Neural crest cell (in vitro differentiated cells): ENCODE results near the gene STX8. TPM values are rescaled to one million over a fixed set of nuclear protein-coding genes. Genes with fewer than 3 reads are reported as not detected.
A peak's percentile ranks its signal among the peaks of the same experiment; 100 is the strongest.
"Not testable (repeated sequence)": the region's sequence is repeated elsewhere in the genome, so short reads cannot be mapped to it uniquely, and the experiment has no call there.

Source experiments
- DNase-seq: peaks from one replicate; pipeline ENCODE4 v3.0.0; 2021; ENCODE audit warnings: low read depth, mixed read lengths, low spot score
- H3K27ac Mint-ChIP-seq: one replicate; pipeline ENCODE4 v1.8.0; 2021; ENCODE audit warnings: mild to moderate bottlenecking, mixed read lengths; ENCODE audit not compliant: unreplicated experiment
- H3K27me3 Mint-ChIP-seq: 2 replicates; pipeline ENCODE4 v1.8.0; 2021; ENCODE audit warnings: low read depth, mild to moderate bottlenecking, mixed read lengths
- H3K36me3 Mint-ChIP-seq: 2 replicates; pipeline ENCODE4 v1.8.0; 2021; ENCODE audit warnings: low read depth, mild to moderate bottlenecking, mixed read lengths
- H3K4me1 Mint-ChIP-seq: 2 replicates; pipeline ENCODE4 v1.8.0; 2021; ENCODE audit warnings: mixed read lengths
- H3K4me3 Mint-ChIP-seq: one replicate; pipeline ENCODE4 v1.8.0; 2021; ENCODE audit warnings: mild to moderate bottlenecking, mixed read lengths
- H3K9me3 Mint-ChIP-seq: 2 replicates; pipeline ENCODE4 v1.8.0; 2021; ENCODE audit warnings: mixed read lengths
- CTCF ChIP-seq: fragments of 200-600 bp; sonication (generic); conservative IDR thresholded peaks from 2 replicates; pipeline ENCODE4 v1.5.0; 2021; ENCODE audit warnings: antibody characterized with exemption, mild to moderate bottlenecking
- total RNA-seq: library from RNA; stranded (reverse); gene quantifications from 2 replicates; pipeline ENCODE4 v1.2.1, GENCODE V29; 2021

Gene STX8
- total RNA-seq, 1 donor from 2014 or later = 56.6 TPM

- Mint-ChIP-seq H3K4me1 (peaks cover 25% of the 10 kb centered on the region), H3K9me3 (peaks cover 2% of the 10 kb centered on the region), H3K36me3 (no peaks in the 10 kb centered on the region), H3K27ac (no peak overlapping the region), H3K4me3 (no peak overlapping the region), H3K27me3 (no peaks in the 10 kb centered on the region)
- DNase-seq = no peak
- no peak for TF ChIP-seq CTCF
Observed at GRCh38 chr17:9342225-9342624, 233.4 kb downstream of the STX8 start.

DNA sequence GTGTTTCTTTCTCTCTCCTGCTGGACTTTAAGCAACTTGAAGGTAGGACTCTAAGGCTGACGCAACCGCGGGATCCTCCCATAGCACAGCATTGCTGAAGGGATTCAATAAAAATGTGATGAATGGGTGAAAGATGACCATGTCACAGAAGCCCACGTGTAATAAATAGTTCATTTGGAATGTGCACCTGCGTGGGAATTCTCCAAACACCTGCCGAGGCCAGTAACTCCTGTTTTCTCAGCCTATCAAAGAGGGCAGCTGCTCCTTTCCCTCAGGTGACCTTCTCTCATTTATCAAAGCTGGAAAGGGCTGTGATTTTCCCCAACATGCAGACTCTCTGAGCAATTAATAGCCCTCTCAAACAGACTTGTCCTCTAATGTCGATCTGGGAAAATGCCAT lies 235.7 kb downstream of the STX8 start:
- no peak overlapping the region for H3K4me3 Mint-ChIP-seq
- no peak overlapping the region for H3K27ac Mint-ChIP-seq
- no peak for DNase-seq
- peaks cover 4% of the 10 kb centered on the region for H3K36me3 Mint-ChIP-seq
- peaks cover 29% of the 10 kb centered on the region for H3K4me1 Mint-ChIP-seq
- H3K9me3 Mint-ChIP-seq = peaks cover 6% of the 10 kb centered on the region
- TF ChIP-seq CTCF = no peak
- H3K27me3 Mint-ChIP-seq = no peaks in the 10 kb centered on the region

DNA sequence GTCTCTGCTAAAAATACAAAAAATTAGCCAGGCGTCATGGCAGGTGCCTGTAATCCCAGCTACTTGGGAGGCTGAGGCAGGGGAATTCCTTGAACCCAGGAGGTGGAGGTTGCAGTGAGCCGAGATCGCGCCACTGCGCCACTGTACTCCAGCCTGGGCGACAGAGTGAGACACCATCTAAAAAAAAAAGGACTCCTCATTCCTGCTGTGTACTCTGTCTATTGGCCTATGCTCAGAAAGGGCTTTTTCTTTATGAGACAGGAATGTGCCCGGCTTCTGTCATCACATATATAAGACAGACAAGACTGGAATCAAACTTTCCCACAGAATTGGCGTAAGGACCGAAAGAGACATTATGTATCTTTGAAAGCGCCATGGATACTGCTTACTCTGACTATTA lies 236.1 kb downstream of the STX8 start:
- H3K9me3 Mint-ChIP-seq = peaks cover 11% of the 10 kb centered on the region
- not testable (repeated sequence) for H3K27me3 Mint-ChIP-seq, DNase-seq, H3K36me3 Mint-ChIP-seq, H3K4me3 Mint-ChIP-seq, H3K27ac Mint-ChIP-seq
- H3K4me1 Mint-ChIP-seq = peaks cover 29% of the 10 kb centered on the region

- Mint-ChIP-seq H3K4me3 (no peak overlapping the region), H3K27ac (no peak overlapping the region), H3K4me1 (peaks cover 21% of the 10 kb centered on the region), H3K9me3 (peaks cover 12% of the 10 kb centered on the region), H3K27me3 (no peaks in the 10 kb centered on the region), H3K36me3 (peaks cover 13% of the 10 kb centered on the region)
- no peak for DNase-seq
- no peak for TF ChIP-seq CTCF
Observed at GRCh38 chr17:9336817-9337216, 238.8 kb downstream of the STX8 start.

DNA sequence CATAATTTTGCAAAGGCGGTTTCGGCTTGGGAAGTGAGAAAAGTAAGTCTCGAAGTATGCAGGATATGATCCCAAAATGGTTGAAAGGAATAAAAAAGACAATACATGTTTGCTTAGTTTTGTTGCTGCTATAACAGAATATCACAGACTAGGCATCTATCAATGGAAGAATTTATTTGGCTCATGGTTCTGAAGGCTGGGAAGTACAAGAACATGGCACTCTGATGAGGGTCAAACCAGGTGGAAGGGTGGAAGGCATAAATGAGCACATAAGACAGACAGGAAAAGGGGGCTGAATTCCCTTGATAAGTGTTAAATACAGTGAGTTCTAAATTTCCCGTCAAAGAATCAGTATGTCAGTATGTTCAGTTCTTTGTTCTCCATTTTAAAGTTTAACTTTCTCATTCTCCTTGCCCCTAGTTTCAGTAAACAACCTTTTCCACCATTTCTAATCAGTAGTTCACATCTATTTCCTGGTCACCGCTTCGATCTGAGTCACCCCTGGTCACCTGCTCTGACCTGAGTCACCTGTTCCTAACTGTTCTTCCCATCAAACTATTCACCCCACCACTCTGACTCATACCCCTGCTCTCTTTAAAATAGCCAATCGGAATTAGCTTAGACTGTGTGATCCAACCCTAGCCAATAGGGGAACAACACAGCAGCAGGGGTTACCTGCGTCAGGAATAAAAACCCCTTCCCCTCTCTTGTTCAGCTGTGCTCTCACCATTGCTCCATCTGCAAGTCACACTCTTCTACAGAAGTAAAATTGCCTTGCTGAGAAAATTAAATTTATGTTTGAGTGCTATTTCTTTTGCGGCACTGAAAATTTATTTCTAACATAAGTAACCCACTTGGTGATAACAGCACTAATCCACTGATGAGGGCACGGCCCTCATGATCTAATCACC lies 240.8 kb downstream of the STX8 start:
- Mint-ChIP-seq H3K36me3 (peaks cover 13% of the 10 kb centered on the region), H3K27me3 (no peaks in the 10 kb centered on the region), H3K4me1 (peaks cover 41% of the 10 kb centered on the region), H3K27ac (no peak overlapping the region), H3K4me3 (no peak overlapping the region), H3K9me3 (peaks cover 12% of the 10 kb centered on the region)
- no peak for DNase-seq
- TF ChIP-seq CTCF = no peak

DNA sequence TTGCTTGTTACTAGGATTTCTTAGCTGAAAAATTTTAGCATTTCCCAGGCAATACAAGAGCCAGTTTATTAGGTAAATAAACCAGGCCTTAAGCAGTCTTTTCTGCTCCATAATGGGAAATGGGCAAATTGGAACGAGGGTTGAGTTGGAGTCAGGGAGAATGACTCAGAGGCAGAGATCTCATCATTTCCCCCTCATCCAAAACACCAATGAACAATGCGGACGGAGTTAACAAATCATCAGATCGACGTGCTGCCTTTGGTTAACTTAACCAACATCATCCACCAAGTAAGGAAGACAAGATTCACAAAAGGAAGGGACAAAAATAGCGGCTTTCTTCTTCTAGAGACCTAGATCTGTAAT lies 243.5 kb downstream of the STX8 start:
- DNase-seq = no peak
- peak overlapping the region; percentile 97 for H3K27ac Mint-ChIP-seq
- H3K27me3 Mint-ChIP-seq = no peaks in the 10 kb centered on the region
- H3K36me3 Mint-ChIP-seq = peaks cover 13% of the 10 kb centered on the region
- no peak for TF ChIP-seq CTCF
- H3K9me3 Mint-ChIP-seq = peaks cover 10% of the 10 kb centered on the region
- peaks cover 55% of the 10 kb centered on the region for H3K4me1 Mint-ChIP-seq
- peak overlapping the region; percentile 79 for H3K4me3 Mint-ChIP-seq
